IPS-18a (cell line): ENCODE results near the gene MME.
"Not testable (repeated sequence)": the region's sequence is repeated elsewhere in the genome, so short reads cannot be mapped to it uniquely, and the experiment has no call there.

ENCODE experiments used
- H3K27ac ChIP-seq: one replicate; pipeline ENCODE4 v1.5.1; 2013; ENCODE audit warnings: low read length
- H3K27me3 ChIP-seq: one replicate; pipeline ENCODE4 v1.6.1; 2013; ENCODE audit warnings: mild to moderate bottlenecking, low read length; ENCODE audit not compliant: control insufficient read depth, insufficient read depth
- H3K36me3 ChIP-seq: one replicate; pipeline ENCODE4 v1.6.1; 2013; ENCODE audit warnings: low read depth, low read length; ENCODE audit not compliant: control insufficient read depth
- H3K4me1 ChIP-seq: one replicate; pipeline ENCODE4 v1.6.1; 2013; ENCODE audit warnings: low read depth, low read length; ENCODE audit not compliant: control insufficient read depth
- H3K4me3 ChIP-seq: one replicate; pipeline ENCODE4 v1.5.1; 2013; ENCODE audit warnings: low read length
- H3K9ac ChIP-seq: one replicate; pipeline ENCODE4 v1.6.1; 2013; ENCODE audit warnings: mild to moderate bottlenecking, low read length, moderate library complexity
- H3K9me3 ChIP-seq: one replicate; pipeline ENCODE4 v1.6.1; 2013; ENCODE audit warnings: low read depth, low read length; ENCODE audit not compliant: control insufficient read depth

Gene MME

DNA sequence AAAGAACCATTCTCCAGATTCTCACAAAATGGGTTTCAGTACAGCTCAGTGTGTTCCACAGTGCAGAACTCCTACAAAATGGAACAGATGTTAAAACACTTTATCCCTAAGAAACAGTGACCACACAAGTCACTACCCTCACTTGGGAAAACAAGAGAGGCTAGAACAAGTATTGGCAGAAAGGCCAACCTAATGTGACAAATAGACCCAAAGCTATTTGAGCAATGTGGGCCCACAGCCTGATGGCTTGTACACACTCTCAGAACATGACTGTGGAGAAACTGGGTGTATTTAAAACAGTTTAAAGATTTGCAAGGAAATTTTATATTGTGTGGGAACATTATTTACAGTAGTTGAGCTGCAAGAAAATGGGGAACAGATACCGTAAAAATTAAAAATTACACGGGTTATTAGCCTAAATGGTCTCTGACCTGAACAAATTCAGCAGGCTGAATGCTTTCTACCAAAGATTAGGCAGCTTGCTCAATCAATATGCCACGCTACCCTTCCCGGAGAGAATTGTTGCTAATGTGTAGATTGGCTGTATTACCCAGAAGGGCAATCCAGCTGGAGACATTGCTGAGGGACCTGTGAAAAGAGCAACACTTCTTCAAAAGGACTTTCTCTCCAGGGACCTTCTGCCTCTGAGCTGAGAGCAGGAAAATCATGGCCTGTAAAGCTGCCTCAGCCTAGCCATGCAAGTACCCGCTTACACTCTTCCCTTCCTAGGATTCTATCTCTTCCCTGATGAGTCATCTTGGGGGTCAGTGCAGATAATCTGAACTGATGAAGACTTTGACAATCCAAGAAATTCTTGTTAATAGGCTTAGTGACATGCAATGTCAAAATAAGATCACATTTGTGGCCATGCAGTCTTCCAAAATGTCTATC is 116.3 kb downstream of the MME start:
- no peaks in the 10 kb centered on the region for H3K27me3 ChIP-seq
- H3K9ac ChIP-seq, result no peak overlapping the region
- H3K9me3 ChIP-seq, result no peaks in the 10 kb centered on the region
- H3K4me3 ChIP-seq, result no peak overlapping the region
- H3K27ac ChIP-seq, result no peak overlapping the region
- H3K4me1 ChIP-seq, result no peaks in the 10 kb centered on the region
- no peaks in the 10 kb centered on the region for H3K36me3 ChIP-seq

GRCh38 chr3:155197786-155198185 is 117.7 kb downstream of the MME start:
- no peak overlapping the region for H3K27ac ChIP-seq
- H3K27me3 ChIP-seq, result no peaks in the 10 kb centered on the region
- no peaks in the 10 kb centered on the region for H3K9me3 ChIP-seq
- no peaks in the 10 kb centered on the region for H3K36me3 ChIP-seq
- H3K4me3 ChIP-seq, result no peak overlapping the region
- H3K4me1 ChIP-seq, result no peaks in the 10 kb centered on the region
- H3K9ac ChIP-seq, result no peak overlapping the region

DNA sequence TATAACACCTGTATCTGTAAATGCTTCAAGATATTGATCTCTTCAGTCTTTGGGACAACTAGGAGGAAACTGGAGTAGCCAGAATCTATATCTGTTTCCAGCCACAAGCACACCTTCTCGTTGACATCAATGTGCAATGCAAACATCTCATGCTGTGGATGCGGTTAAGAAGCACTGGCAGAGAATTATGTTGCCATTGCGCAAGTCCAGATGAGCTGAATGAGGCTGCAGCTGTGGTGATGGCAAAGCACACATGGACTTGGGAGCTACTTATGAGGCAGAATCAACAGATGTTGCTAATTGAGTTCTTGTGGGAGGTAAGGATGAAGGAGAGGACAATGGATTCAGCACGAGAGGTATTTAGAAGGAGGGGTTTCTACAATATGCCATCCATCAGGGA is 122.5 kb downstream of the MME start:
- no peak overlapping the region for H3K4me3 ChIP-seq
- H3K27me3 ChIP-seq, result no peaks in the 10 kb centered on the region
- H3K27ac ChIP-seq, result no peak overlapping the region
- no peaks in the 10 kb centered on the region for H3K36me3 ChIP-seq
- H3K9ac ChIP-seq, result no peak overlapping the region
- H3K9me3 ChIP-seq, result no peaks in the 10 kb centered on the region
- no peaks in the 10 kb centered on the region for H3K4me1 ChIP-seq

DNA sequence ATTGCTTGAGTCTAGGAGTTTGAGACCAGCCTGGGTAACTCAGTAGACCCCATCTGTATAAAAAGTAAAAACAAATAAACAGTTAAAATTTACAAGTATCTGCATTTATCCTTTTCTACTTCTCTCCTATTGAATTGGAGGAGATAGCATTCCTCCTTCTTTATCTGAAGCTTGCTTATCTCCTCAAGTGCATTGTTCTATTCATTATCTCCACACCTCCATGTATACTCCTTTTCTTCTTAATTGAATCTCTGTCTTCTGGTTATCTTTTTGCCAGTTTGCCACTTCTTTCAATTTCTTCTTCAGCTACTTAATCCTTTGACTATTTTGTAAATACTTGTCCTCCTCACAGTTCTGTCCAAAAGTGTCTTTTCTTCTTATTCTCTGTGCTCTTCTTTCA is 124.7 kb downstream of the MME start:
- Histone ChIP-seq H3K9ac (no peak overlapping the region), H3K27ac (no peak overlapping the region), H3K4me3 (no peak overlapping the region)

DNA sequence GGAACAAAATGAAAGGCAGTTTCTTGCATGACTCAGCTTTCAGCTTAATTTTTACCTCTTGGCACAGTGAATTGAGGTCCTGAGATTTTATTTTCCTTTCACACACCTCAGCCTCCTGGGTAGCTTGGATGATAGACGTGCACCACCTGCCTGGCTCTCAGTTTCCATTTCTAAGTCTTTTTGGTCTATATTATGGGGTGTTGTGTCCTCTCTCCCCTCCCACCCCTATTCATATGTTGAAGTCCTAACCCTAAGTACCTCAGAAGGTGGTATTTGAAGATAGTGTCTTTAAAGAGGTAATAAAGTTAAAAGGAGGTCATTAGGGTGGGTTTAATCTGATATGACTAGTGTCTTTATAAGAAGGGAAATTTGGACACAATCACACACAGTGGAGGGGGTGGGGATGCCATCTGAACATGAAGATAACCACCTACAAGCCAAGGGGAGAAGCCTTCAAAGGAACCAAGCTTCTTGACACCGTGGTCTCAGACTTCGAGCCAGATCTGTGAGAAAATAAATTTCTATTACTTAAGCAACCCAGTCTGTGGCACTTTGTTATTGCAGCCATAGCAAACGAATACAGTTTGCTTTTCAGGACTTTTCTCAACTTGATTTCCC is 128.2 kb downstream of the MME start:
- Histone ChIP-seq H3K4me1 (no peaks in the 10 kb centered on the region), H3K9me3 (no peaks in the 10 kb centered on the region), H3K4me3 (no peak overlapping the region), H3K27me3 (no peaks in the 10 kb centered on the region), H3K27ac (no peak overlapping the region), H3K9ac (no peak overlapping the region), H3K36me3 (no peaks in the 10 kb centered on the region)

More for the DNA sequence above, 124.7 kb downstream of the MME start:
- no peaks in the 10 kb centered on the region for H3K36me3 ChIP-seq
- H3K27me3 ChIP-seq, result no peaks in the 10 kb centered on the region
- H3K9me3 ChIP-seq, result no peaks in the 10 kb centered on the region
- no peaks in the 10 kb centered on the region for H3K4me1 ChIP-seq

DNA sequence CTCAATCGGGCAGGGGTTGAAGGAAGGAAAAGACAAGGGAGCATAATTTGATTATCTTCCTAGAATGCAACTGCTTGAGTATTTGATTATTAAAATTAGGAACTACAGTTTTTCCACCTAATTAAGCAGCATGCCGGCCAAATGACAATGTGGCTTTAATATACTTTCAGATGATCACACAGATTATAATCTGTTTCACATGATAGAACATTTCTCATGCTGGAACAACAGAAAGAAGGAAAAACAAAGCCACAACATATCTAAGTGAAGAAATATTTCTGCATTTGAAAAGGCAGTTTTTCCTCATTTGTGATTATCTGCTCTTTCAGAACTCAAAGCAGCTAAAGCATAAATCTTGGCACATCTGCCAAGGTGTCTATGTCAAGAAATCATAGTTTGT is 130.6 kb downstream of the MME start:
- Histone ChIP-seq H3K36me3 (no peaks in the 10 kb centered on the region), H3K4me1 (no peaks in the 10 kb centered on the region), H3K4me3 (no peak overlapping the region), H3K27ac (no peak overlapping the region), H3K9me3 (no peaks in the 10 kb centered on the region), H3K27me3 (no peaks in the 10 kb centered on the region), H3K9ac (no peak overlapping the region)

DNA sequence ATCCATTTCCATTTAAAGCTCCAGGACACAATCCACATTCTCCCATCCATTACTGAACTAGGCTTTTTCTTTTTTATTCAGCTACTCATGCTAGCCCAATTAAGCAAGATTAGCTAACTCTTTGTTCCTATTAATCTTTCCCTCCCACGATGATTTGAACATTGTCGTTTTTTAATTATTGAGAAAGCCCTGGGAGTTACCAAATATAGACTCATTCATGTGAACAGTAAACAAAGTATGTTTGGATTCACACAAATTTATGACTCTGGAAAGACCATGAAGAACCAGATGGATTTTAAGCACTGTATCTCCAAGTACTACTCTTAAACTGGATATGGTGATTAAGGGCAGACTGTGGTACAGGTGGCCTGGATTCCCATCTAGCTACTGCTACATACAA is 131.1 kb downstream of the MME start:
- Histone ChIP-seq H3K27ac (no peak overlapping the region), H3K27me3 (no peaks in the 10 kb centered on the region), H3K4me3 (no peak overlapping the region), H3K9me3 (no peaks in the 10 kb centered on the region), H3K4me1 (no peaks in the 10 kb centered on the region), H3K36me3 (no peaks in the 10 kb centered on the region), H3K9ac (no peak overlapping the region)

GRCh38 chr3:155211940-155212339 is 131.8 kb downstream of the MME start:
- Histone ChIP-seq H3K27ac (no peak overlapping the region), H3K9ac (no peak overlapping the region), H3K9me3 (no peaks in the 10 kb centered on the region), H3K4me1 (no peaks in the 10 kb centered on the region), H3K4me3 (no peak overlapping the region), H3K27me3 (no peaks in the 10 kb centered on the region), H3K36me3 (no peaks in the 10 kb centered on the region)

- H3K9me3 ChIP-seq, H3K4me1 ChIP-seq, H3K9ac ChIP-seq, H3K27me3 ChIP-seq, H3K36me3 ChIP-seq, H3K4me3 ChIP-seq, H3K27ac ChIP-seq: not testable (repeated sequence)
Measured at GRCh38 chr3:155216007-155216406, 135.9 kb downstream of the MME start.

- Histone ChIP-seq H3K4me3 (no peak overlapping the region), H3K9ac (no peak overlapping the region), H3K9me3 (peaks cover under 1% of the 10 kb centered on the region), H3K4me1 (no peaks in the 10 kb centered on the region), H3K27ac (no peak overlapping the region), H3K27me3 (no peaks in the 10 kb centered on the region), H3K36me3 (no peaks in the 10 kb centered on the region)
Measured at GRCh38 chr3:155217591-155217990, 137.5 kb downstream of the MME start.

DNA sequence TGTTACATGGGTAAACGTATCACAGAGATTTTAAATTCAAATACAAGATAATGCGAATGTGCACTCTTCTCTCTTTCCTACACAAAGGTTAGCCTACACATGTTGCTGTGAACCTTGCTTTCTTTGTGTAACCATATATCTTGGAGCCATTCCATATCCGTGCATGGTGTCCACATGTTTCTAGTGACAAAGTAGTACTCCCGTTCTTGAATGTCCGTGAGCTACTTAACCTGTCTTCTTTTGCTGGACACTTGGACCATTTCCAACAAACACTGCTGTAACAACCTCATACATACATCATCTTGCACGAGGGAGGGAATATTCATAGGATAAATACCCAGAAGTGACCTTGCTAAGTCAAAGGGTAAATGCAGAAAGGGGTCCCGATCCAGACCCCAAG is 138.3 kb downstream of the MME start:
- Histone ChIP-seq H3K4me3 (no peak overlapping the region), H3K4me1 (no peaks in the 10 kb centered on the region), H3K9ac (no peak overlapping the region), H3K9me3 (peaks cover 6% of the 10 kb centered on the region), H3K27me3 (no peaks in the 10 kb centered on the region), H3K36me3 (no peaks in the 10 kb centered on the region), H3K27ac (no peak overlapping the region)

- Histone ChIP-seq H3K9ac (no peak overlapping the region), H3K9me3 (peaks cover 6% of the 10 kb centered on the region), H3K4me1 (no peaks in the 10 kb centered on the region), H3K4me3 (no peak overlapping the region), H3K27ac (no peak overlapping the region), H3K36me3 (no peaks in the 10 kb centered on the region), H3K27me3 (no peaks in the 10 kb centered on the region)
Measured at GRCh38 chr3:155219106-155219505, 139.0 kb downstream of the MME start.
